Stomach (tissue), 9 donors: ENCODE data around the gene ULK4. TPM values are rescaled to one million over a fixed set of nuclear protein-coding genes. Genes with fewer than 3 reads are reported as not detected.
"Not testable (repeated sequence)": the region's sequence is repeated elsewhere in the genome, so short reads cannot be mapped to it uniquely, and the experiment has no call there.

Source experiments
- DNase-seq, 2 donors: peaks; one replicate each; pipeline versions ENCODE4 v3.0.0 to v3.0.0-alpha.2; 2013 to 2019
- H3K27ac ChIP-seq, 5 donors: fragments of 200-600 bp in 4 of 5; sonication (generic) in 4 of 5; one replicate each; pipeline ENCODE4 v1.5.1; 2013 to 2019; ENCODE audit warnings: mild to moderate bottlenecking in 1 of 5, moderate library complexity in 1 of 5
- H3K27me3 ChIP-seq, 3 donors: fragments of 200-600 bp; sonication (generic); one replicate each; pipeline ENCODE4 v1.5.1; 2017 to 2019; ENCODE audit warnings: mixed run types in 1 of 3
- H3K36me3 ChIP-seq, 4 donors: fragments of 200-600 bp; sonication (generic); 1 replicate in 3 of 4; 2 replicates in 1 of 4; pipeline ENCODE4 v1.5.1; 2016 to 2019
- H3K4me1 ChIP-seq, 4 donors: fragments of 200-600 bp; sonication (generic); one replicate each; pipeline ENCODE4 v1.5.1; 2016 to 2019
- H3K4me3 ChIP-seq, 4 donors: fragments of 200-600 bp; sonication (generic) in 3 of 4; one replicate each; pipeline ENCODE4 v1.5.1; 2016 to 2019; ENCODE audit warnings: mild to moderate bottlenecking in 1 of 4
- H3K9me3 ChIP-seq, 4 donors: fragments of 200-600 bp; sonication (generic); one replicate each; pipeline ENCODE4 v1.5.1; 2016 to 2019
- EP300 ChIP-seq: sonication (generic); formaldehyde crosslinking; IDR thresholded peaks from one replicate; pipeline ENCODE4 v1.6.1; 2017; ENCODE audit warnings: antibody characterized with exemption
- POLR2A ChIP-seq, 4 donors: fragments of 450-650 bp; IDR thresholded peaks; one replicate each; pipeline ENCODE4 v1.6.1; 2016; ENCODE audit warnings: antibody characterized with exemption in 4 of 4, control low read depth in 2 of 4, mild to moderate bottlenecking in 1 of 4, moderate library complexity in 1 of 4
- POLR2AphosphoS5 ChIP-seq, 3 donors: sonication (generic); formaldehyde crosslinking; IDR thresholded peaks; one replicate each; pipeline ENCODE4 v1.6.1; 2016; ENCODE audit warnings: antibody characterized with exemption in 3 of 3
- WGBS, 5 donors: extraction: QIAGEN DNeasy Blood & Tissue Kit in 3 of 5; methylation state at CpG; one replicate each; pipeline versions ENCODE4 v1.1.5 to v1.1.7; 2013 to 2018; 5-methylcytosine and 5-hydroxymethylcytosine counted together
- intact Hi-C: fragments of 100-400 bp; cut with DNase I; formaldehyde crosslinking; loops from one replicate; pipeline ENCODE4 v1.15.1; 2023; ENCODE audit warnings: low total_unique reads
- polyA plus RNA-seq, 3 donors: library from polyadenylated mRNA; stranded (reverse); fragments of 200-250 nt; gene quantifications; one replicate each; pipeline ENCODE4 v1.2.3, GENCODE V29; 2013
- total RNA-seq, 5 donors: library from RNA; depleted of rRNA; stranded (reverse); fragments of >200 nt; gene quantifications; one replicate each; pipeline versions ENCODE4 v1.1.0 to v1.2.3, GENCODE V29; 2014 to 2016
- TF ChIP-seq, protein P1 (sequence below), 7 experiments: fragments of 450-650 bp in 4 of 7; fragments of 200-600 bp in 3 of 7; sonication (generic) in 3 of 7; IDR thresholded peaks; one replicate each; pipeline ENCODE4 v1.5.1; 2016 to 2019; ENCODE audit warnings: antibody characterized with exemption in 7 of 7, control low read depth in 2 of 7, mild to moderate bottlenecking in 1 of 7
- donor health status: healthy with polysubstance abuse.
- donor health status: Bipolar disorder and iron deficiency.
- donor health status: healthy.

Gene ULK4
- total and polyA plus RNA-seq, 8 donors: 1.6 to 150 (median 7.4) TPM

GRCh38 chr3:41698898-41699297, 263.0 kb downstream of the ULK4 start:
- intact Hi-C loops: no loop called here
- H3K9me3 ChIP-seq: no peaks in the 10 kb centered on the region
- H3K36me3 ChIP-seq: no peaks in the 10 kb centered on the region
- TF ChIP-seq POLR2A (IDR thresholded peaks at IDR 0.05): no peak
- TF ChIP-seq, protein P1, sequence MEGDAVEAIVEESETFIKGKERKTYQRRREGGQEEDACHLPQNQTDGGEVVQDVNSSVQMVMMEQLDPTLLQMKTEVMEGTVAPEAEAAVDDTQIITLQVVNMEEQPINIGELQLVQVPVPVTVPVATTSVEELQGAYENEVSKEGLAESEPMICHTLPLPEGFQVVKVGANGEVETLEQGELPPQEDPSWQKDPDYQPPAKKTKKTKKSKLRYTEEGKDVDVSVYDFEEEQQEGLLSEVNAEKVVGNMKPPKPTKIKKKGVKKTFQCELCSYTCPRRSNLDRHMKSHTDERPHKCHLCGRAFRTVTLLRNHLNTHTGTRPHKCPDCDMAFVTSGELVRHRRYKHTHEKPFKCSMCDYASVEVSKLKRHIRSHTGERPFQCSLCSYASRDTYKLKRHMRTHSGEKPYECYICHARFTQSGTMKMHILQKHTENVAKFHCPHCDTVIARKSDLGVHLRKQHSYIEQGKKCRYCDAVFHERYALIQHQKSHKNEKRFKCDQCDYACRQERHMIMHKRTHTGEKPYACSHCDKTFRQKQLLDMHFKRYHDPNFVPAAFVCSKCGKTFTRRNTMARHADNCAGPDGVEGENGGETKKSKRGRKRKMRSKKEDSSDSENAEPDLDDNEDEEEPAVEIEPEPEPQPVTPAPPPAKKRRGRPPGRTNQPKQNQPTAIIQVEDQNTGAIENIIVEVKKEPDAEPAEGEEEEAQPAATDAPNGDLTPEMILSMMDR (IDR thresholded peaks at IDR 0.05): no peak
- no peak overlapping the region for H3K27ac ChIP-seq
- no peaks in the 10 kb centered on the region for H3K27me3 ChIP-seq
- WGBS, 5 donors: 94 to 99% (median 96%) methylated on average over 3 of the region's 3 CpGs
- no peaks in the 10 kb centered on the region for H3K4me1 ChIP-seq
- H3K4me3 ChIP-seq: no peak overlapping the region
- no peak for DNase-seq

DNA sequence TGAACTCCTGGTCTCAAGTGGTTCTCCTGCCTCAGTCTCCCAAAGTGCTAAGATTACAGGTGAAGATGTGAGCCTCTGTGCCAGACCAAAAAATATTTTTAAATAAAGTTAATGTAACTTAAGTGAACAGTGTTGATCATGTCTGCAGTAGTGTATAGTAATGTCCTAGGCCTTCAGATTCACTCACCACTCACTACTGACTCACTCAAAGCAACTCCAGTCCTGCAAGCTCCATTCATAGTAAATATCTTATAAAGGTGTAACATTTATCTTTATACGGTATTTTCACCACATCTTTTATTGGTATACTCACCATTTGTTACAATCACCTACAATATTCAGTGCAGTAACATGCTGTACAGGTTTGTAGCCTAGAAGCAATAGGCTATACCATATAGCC, 264.2 kb downstream of the ULK4 start:
- intact Hi-C loops: no loop called here
- Histone ChIP-seq H3K27ac (no peak overlapping the region), H3K27me3 (no peaks in the 10 kb centered on the region), H3K4me1 (no peaks in the 10 kb centered on the region), H3K4me3 (no peak overlapping the region), H3K9me3 (no peaks in the 10 kb centered on the region), H3K36me3 (no peaks in the 10 kb centered on the region)
- WGBS, 5 donors: 86 to 100% (median 93%) methylated on average over 1 of the region's 1 CpG
- TF ChIP-seq EP300 (no peak), POLR2AphosphoS5 (IDR thresholded peaks at IDR 0.05) (no peak), POLR2A (IDR thresholded peaks at IDR 0.05) (no peak)
- TF ChIP-seq, protein P1 (IDR thresholded peaks at IDR 0.05): no peak
- DNase-seq: no peak

DNA sequence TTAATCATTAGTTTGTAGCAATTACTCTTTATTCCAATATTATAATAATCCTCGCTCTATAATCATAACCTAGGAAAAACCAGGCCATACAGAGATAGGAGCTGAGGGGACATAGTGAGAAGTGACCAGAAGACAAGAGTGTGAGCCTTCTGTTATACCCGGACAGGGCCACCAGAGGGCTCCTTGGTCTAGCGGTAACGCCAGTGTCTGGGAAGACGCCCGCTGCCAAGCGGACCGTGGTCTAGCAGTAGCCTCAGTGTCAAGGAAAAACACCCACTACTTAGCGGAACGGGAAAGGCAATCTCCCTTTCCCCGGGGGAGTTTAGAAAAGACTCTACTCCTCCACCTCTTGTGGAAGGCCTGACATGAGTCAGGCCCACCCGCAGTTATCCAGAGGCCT, 266.1 kb downstream of the ULK4 start:
- H3K27me3 ChIP-seq, intact Hi-C loops, H3K4me3 ChIP-seq, H3K27ac ChIP-seq, DNase-seq, H3K36me3 ChIP-seq, H3K9me3 ChIP-seq, H3K4me1 ChIP-seq: not testable (repeated sequence)
- WGBS, 5 donors: 81 to 90% (median 86%) methylated on average over 12 of the region's 12 CpGs

DNA sequence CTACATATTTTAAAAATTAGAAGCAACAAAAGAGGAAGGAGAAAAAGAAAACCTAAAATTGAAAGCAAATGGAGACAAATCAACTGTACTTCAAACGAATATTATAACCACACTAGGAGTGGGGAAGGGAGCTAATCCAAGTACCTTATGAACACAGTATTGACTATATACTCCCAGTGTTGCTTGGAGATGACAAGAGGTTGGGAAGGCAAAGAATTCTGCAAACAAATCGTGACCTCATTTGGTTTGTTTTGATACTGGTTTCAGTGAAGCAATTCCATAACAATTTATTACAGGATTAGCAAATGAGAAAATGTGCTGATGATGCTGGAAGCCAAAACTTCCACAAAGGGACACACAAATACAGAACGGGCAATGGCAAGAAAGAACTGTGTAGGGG, 268.1 kb downstream of the ULK4 start:
- Histone ChIP-seq H3K36me3 (no peaks in the 10 kb centered on the region), H3K27ac (no peak overlapping the region), H3K9me3 (no peaks in the 10 kb centered on the region), H3K27me3 (no peaks in the 10 kb centered on the region), H3K4me1 (peaks cover 0 to 9% (median 7%) of the 10 kb centered on the region in 4 donors), H3K4me3 (no peak overlapping the region)
- intact Hi-C loops: no loop called here
- no peak for DNase-seq
- 52 to 71% (median 67%) methylated on average over 3 of the region's 3 CpGs for WGBS, 5 donors
- no peak for TF ChIP-seq POLR2AphosphoS5 (IDR thresholded peaks at IDR 0.05)
- TF ChIP-seq POLR2A (IDR thresholded peaks at IDR 0.05): no peak
- no peak for TF ChIP-seq EP300
- TF ChIP-seq, protein P1 (IDR thresholded peaks at IDR 0.05): no peak

- 45 to 54% (median 46%) methylated on average over 5 of the region's 5 CpGs for WGBS, 5 donors
- Histone ChIP-seq H3K9me3 (no peaks in the 10 kb centered on the region), H3K27ac (no peak overlapping the region), H3K36me3 (no peaks in the 10 kb centered on the region), H3K27me3 (no peaks in the 10 kb centered on the region), H3K4me1 (peaks cover 0 to 17% (median 9%) of the 10 kb centered on the region in 4 donors), H3K4me3 (no peak overlapping the region)
- no peak for TF ChIP-seq POLR2A (IDR thresholded peaks at IDR 0.05)
- peak in 1 of 2 donors; percentile 81 for DNase-seq
- intact Hi-C loops: no loop called here
Measured at GRCh38 chr3:41690766-41691563, 270.9 kb downstream of the ULK4 start.
